HEK293T (cell line): ENCODE results near the gene BLOC1S6.
"Not testable (repeated sequence)": the region's sequence is repeated elsewhere in the genome, so short reads cannot be mapped to it uniquely, and the experiment has no call there.

Experiments
- CTCF ChIA-PET: fragments of 350-600 bp; formaldehyde crosslinking; extraction: SDS; loops from one replicate; lab custom pipeline; 2021; ENCODE audit warnings: antibody characterized with exemption, inconsistent platforms; lab: Yijun Ruan, JAX
- POLR2A ChIA-PET: fragments of 350-600 bp; formaldehyde crosslinking; extraction: SDS; loops from one replicate; lab custom pipeline; 2020; ENCODE audit warnings: antibody characterized with exemption, inconsistent platforms; lab: Yijun Ruan, JAX
- DNase-seq: peaks from one replicate; pipeline ENCODE4 v3.0.0; 2012; ENCODE audit warnings: mixed read lengths; ENCODE audit errors: extremely low spot score
- ARNT ChIP-seq: fragments of 450-650 bp; IDR thresholded peaks from 2 replicates; pipeline ENCODE4 v1.6.1; 2017; ENCODE audit warnings: mild to moderate bottlenecking
- BHLHE40 ChIP-seq: fragments of 450-650 bp; IDR thresholded peaks from 2 replicates; pipeline ENCODE4 v1.6.1; 2016; ENCODE audit warnings: mild to moderate bottlenecking, moderate library complexity, borderline replicate concordance
- CTBP1 ChIP-seq: fragments of 450-650 bp; IDR thresholded peaks from 2 replicates; pipeline ENCODE4 v1.6.1; 2016; ENCODE audit warnings: borderline replicate concordance
- ELF4 ChIP-seq: fragments of 450-650 bp; IDR thresholded peaks from 2 replicates; pipeline ENCODE4 v1.6.1; 2017; ENCODE audit warnings: antibody characterized with exemption
- FOXA1 ChIP-seq: fragments of 450-650 bp; IDR thresholded peaks from 2 replicates; pipeline ENCODE4 v1.6.1; 2016; ENCODE audit warnings: mild to moderate bottlenecking
- FOXK2 ChIP-seq: fragments of 450-650 bp; IDR thresholded peaks from 2 replicates; pipeline ENCODE4 v1.6.1; 2016; ENCODE audit warnings: mild to moderate bottlenecking
- FOXM1 ChIP-seq: fragments of 450-650 bp; IDR thresholded peaks from 2 replicates; pipeline ENCODE4 v1.6.1; 2017; ENCODE audit warnings: mild to moderate bottlenecking, borderline replicate concordance
- HDGF ChIP-seq: fragments of 450-650 bp; IDR thresholded peaks from 2 replicates; pipeline ENCODE4 v1.6.1; 2017; ENCODE audit warnings: antibody characterized with exemption, borderline replicate concordance
- L3MBTL2 ChIP-seq: fragments of 450-650 bp; conservative IDR thresholded peaks from 2 replicates; pipeline ENCODE4 v1.6.1; 2016; ENCODE audit warnings: mild to moderate bottlenecking
- LEF1 ChIP-seq: fragments of 450-650 bp; IDR thresholded peaks from 2 replicates; pipeline ENCODE4 v1.6.1; 2017; ENCODE audit warnings: mild to moderate bottlenecking, borderline replicate concordance
- NFRKB ChIP-seq: fragments of 450-650 bp; IDR thresholded peaks from 2 replicates; pipeline ENCODE4 v1.6.1; 2016; ENCODE audit warnings: mild to moderate bottlenecking, moderate library complexity
- PKNOX1 ChIP-seq: fragments of 450-650 bp; IDR thresholded peaks from 2 replicates; pipeline ENCODE4 v1.6.1; 2016
- SP1 ChIP-seq: fragments of 450-650 bp; IDR thresholded peaks from 2 replicates; pipeline ENCODE4 v1.6.1; 2017
- SUZ12 ChIP-seq: fragments of 450-650 bp; IDR thresholded peaks from 2 replicates; pipeline ENCODE4 v1.6.1; 2016; ENCODE audit warnings: mild to moderate bottlenecking
- TARDBP ChIP-seq: fragments of 450-650 bp; IDR thresholded peaks from 2 replicates; pipeline ENCODE4 v1.6.1; 2016
- ZNF384 ChIP-seq: fragments of 450-650 bp; IDR thresholded peaks from 2 replicates; pipeline ENCODE4 v1.6.1; 2016

BLOC1S6 gene

GRCh38 chr15:45646220-45646619 is 59.0 kb downstream of the BLOC1S6 start:
- TF ChIP-seq ZNF384 (no peak), LEF1 (no peak), ELF4 (no peak), SP1 (no peak), HDGF (no peak), FOXK2 (no peak), ARNT (no peak), SUZ12 (no peak), FOXM1 (no peak), NFRKB (no peak), BHLHE40 (no peak), CTBP1 (no peak), FOXA1 (no peak), L3MBTL2 (no peak), TARDBP (no peak), PKNOX1 (no peak)
- CTCF ChIA-PET = no interaction called here
- POLR2A ChIA-PET = no interaction called here
- DNase-seq = no peak

- CTCF ChIA-PET = no interaction called here
These were observed 60.6 kb downstream of the BLOC1S6 start for GRCh38 chr15:45647828-45648227.

GRCh38 chr15:45648521-45649200 is 61.5 kb downstream of the BLOC1S6 start:
- TF ChIP-seq ARNT = no peak
- ChIA-PET POLR2A (no interaction called here), CTCF (no interaction called here)
- DNase-seq = no peak

More at GRCh38 chr15:45647828-45648227, 60.6 kb downstream of the BLOC1S6 start:
- TF ChIP-seq NFRKB (no peak), CTBP1 (no peak), ARNT (no peak), BHLHE40 (no peak), ELF4 (no peak), FOXK2 (no peak), ZNF384 (no peak), HDGF (no peak), L3MBTL2 (no peak), FOXA1 (no peak), FOXM1 (no peak), LEF1 (no peak)
- POLR2A ChIA-PET = no interaction called here
- no peak for DNase-seq

GRCh38 chr15:45650007-45650406 is 62.8 kb downstream of the BLOC1S6 start:
- POLR2A ChIA-PET, CTCF ChIA-PET, DNase-seq: not testable (repeated sequence)

GRCh38 chr15:45650889-45651525 is 63.8 kb downstream of the BLOC1S6 start:
- ChIA-PET CTCF (no interaction called here), POLR2A (no interaction called here)
- TF ChIP-seq HDGF = no peak
- TF ChIP-seq LEF1 = no peak
- no peak for TF ChIP-seq TARDBP
- no peak for TF ChIP-seq SP1
- TF ChIP-seq CTBP1 = no peak
- no peak for TF ChIP-seq SUZ12
- no peak for TF ChIP-seq L3MBTL2
- TF ChIP-seq FOXK2 = no peak
- TF ChIP-seq ARNT = no peak
- no peak for DNase-seq

- ChIA-PET CTCF (no interaction called here), POLR2A (no interaction called here)
- TF ChIP-seq LEF1 (no peak), FOXK2 (no peak)
- no peak for DNase-seq
These were observed 66.7 kb downstream of the BLOC1S6 start for GRCh38 chr15:45653702-45654424.

- DNase-seq = no peak
- ChIA-PET POLR2A (interaction anchor here (0.6 kb wide), 1 partner anchor 9 kb away, joined by 3 read pairs; no protein-coding TSS in a partner anchor), CTCF (no interaction called here)
- no peak for TF ChIP-seq SUZ12
- no peak for TF ChIP-seq HDGF
- TF ChIP-seq ZNF384 = no peak
- TF ChIP-seq ELF4 = no peak
- no peak for TF ChIP-seq CTBP1
- no peak for TF ChIP-seq L3MBTL2
- no peak for TF ChIP-seq TARDBP
- no peak for TF ChIP-seq ARNT
- no peak for TF ChIP-seq PKNOX1
- no peak for TF ChIP-seq FOXK2
- no peak for TF ChIP-seq NFRKB
- TF ChIP-seq FOXM1 = no peak
- no peak for TF ChIP-seq FOXA1
- no peak for TF ChIP-seq SP1
- TF ChIP-seq LEF1 = no peak
- TF ChIP-seq BHLHE40 = no peak
These were observed 67.6 kb downstream of the BLOC1S6 start for GRCh38 chr15:45654749-45655148.
